GM12874 (cell line): Measurements from ENCODE around the gene HOPX.
A peak's percentile ranks its signal among the peaks of the same experiment; 100 is the strongest.

ENCODE experiments used
- CTCF ChIP-seq: IDR thresholded peaks from 2 replicates; pipeline ENCODE4 v1.5.1; 2011; ENCODE audit warnings: low read depth, mild to moderate bottlenecking, control low read depth, low read length, moderate library complexity; ENCODE audit not compliant: insufficient read depth

Gene HOPX

GRCh38 chr4:56628592-56628991 is 52.5 kb downstream of the HOPX start:
- no peak for TF ChIP-seq CTCF

GRCh38 chr4:56627985-56628384 is 53.1 kb downstream of the HOPX start:
- TF ChIP-seq CTCF, result no peak

- no peak for TF ChIP-seq CTCF
These were observed 53.7 kb downstream of the HOPX start for GRCh38 chr4:56627375-56627774.

- 0 out of 2 replicates have a peak, but pooled peaks have one; percentile 2 for TF ChIP-seq CTCF
These were observed 54.1 kb downstream of the HOPX start for GRCh38 chr4:56626963-56627362.

- TF ChIP-seq CTCF, result no peak
These were observed 54.7 kb downstream of the HOPX start for GRCh38 chr4:56626420-56626819.

- no peak for TF ChIP-seq CTCF
These were observed 58.9 kb downstream of the HOPX start for GRCh38 chr4:56622176-56622575.

- no peak for TF ChIP-seq CTCF
These were observed 61.3 kb downstream of the HOPX start for GRCh38 chr4:56619816-56620215.

GRCh38 chr4:56619160-56619559 is 61.9 kb downstream of the HOPX start:
- TF ChIP-seq CTCF, result no peak
